ENCODE measurements around the gene EDA.
"Not testable (repeated sequence)": the region's sequence is repeated elsewhere in the genome, so short reads cannot be mapped to it uniquely, and the experiment has no call there.

Gene EDA

DNA sequence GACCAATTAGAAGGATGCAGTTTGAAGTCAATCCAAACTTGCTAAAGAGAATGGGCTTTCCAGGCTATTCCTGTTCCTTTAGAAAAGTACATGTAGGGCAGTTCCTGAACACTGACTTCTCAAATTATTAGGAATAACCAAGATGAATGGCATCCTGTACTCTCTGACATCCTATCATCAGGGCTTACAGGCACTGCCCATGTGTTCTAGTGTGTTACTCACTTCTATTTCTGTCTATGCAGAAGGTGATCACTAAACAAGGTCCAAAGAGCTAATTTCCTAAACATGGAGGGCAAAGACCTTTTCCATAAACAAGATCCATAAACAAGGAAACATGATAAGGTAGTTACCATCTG, 380.2 kb downstream of the EDA start:
- Histone ChIP-seq H3F3A (ENCODE audit: low read depth) (no peaks in the 10 kb centered on the region), H3K9me3 (ENCODE audit: insufficient read depth, low read depth, low read length) (no peaks in the 10 kb centered on the region), H3K27me3 (ENCODE audit: insufficient read depth, low read length, poor library complexity, severe bottlenecking) (no peaks in the 10 kb centered on the region), H3K9me2 (replicated peaks; ENCODE audit: low read depth, low read length) (no peaks in the 10 kb centered on the region), H3K79me2 (ENCODE audit: insufficient read depth, low read length) (no peaks in the 10 kb centered on the region), H3K9ac (ENCODE audit: low read depth, low read length, poor library complexity, severe bottlenecking) (no peak overlapping the region), H3K4me3 (ENCODE audit: low read length, poor library complexity, severe bottlenecking) (no peak overlapping the region), H3K36me3 (ENCODE audit: insufficient read depth, low read length) (no peaks in the 10 kb centered on the region), H4K20me1 (ENCODE audit: insufficient read depth, low read length, poor library complexity, severe bottlenecking) (no peaks in the 10 kb centered on the region), H2AFZ (ENCODE audit: low read length) (no peak overlapping the region), H3K4me1 (ENCODE audit: insufficient read depth, low read length, poor library complexity, severe bottlenecking) (no peaks in the 10 kb centered on the region), H3K4me2 (ENCODE audit: low read depth, low read length, poor library complexity, severe bottlenecking) (no peak overlapping the region)
- TF ChIP-seq, protein P1, sequence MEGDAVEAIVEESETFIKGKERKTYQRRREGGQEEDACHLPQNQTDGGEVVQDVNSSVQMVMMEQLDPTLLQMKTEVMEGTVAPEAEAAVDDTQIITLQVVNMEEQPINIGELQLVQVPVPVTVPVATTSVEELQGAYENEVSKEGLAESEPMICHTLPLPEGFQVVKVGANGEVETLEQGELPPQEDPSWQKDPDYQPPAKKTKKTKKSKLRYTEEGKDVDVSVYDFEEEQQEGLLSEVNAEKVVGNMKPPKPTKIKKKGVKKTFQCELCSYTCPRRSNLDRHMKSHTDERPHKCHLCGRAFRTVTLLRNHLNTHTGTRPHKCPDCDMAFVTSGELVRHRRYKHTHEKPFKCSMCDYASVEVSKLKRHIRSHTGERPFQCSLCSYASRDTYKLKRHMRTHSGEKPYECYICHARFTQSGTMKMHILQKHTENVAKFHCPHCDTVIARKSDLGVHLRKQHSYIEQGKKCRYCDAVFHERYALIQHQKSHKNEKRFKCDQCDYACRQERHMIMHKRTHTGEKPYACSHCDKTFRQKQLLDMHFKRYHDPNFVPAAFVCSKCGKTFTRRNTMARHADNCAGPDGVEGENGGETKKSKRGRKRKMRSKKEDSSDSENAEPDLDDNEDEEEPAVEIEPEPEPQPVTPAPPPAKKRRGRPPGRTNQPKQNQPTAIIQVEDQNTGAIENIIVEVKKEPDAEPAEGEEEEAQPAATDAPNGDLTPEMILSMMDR (conservative IDR thresholded peaks at IDR 0.05; ENCODE audit: low read length): no peak
- no peak for TF ChIP-seq EZH2phosphoT487 (IDR thresholded peaks at IDR 0.05; ENCODE audit: borderline replicate concordance)

DNA sequence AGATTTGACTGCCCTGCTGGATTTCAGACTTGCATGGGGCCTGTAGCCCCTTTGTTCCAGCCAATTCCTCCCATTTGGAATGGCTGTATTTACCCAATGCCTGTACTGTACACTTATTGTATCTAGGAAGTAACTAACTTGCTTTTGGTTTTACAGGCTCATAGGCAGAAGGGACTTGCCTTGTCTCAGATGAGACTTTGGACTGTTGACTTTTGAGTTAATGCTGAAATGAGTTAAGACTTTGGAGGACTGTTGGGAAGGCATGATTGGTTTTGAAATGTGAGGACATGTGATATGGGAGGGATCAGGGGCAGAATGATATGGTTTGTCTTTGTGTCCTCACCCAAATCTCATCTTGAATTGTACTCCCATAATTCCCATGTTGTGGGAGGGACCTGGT, 382.4 kb downstream of the EDA start:
- H4K20me1 ChIP-seq (ENCODE audit: insufficient read depth, low read length, poor library complexity, severe bottlenecking); H3K79me2 ChIP-seq (ENCODE audit: insufficient read depth, low read length); H3K4me1 ChIP-seq (ENCODE audit: insufficient read depth, low read length, poor library complexity, severe bottlenecking); H3K4me3 ChIP-seq (ENCODE audit: low read length, poor library complexity, severe bottlenecking); H2AFZ ChIP-seq (ENCODE audit: low read length); H3F3A ChIP-seq (ENCODE audit: low read depth); H3K9ac ChIP-seq (ENCODE audit: low read depth, low read length, poor library complexity, severe bottlenecking); H3K9me3 ChIP-seq (ENCODE audit: insufficient read depth, low read depth, low read length); H3K4me2 ChIP-seq (ENCODE audit: low read depth, low read length, poor library complexity, severe bottlenecking); H3K9me2 ChIP-seq (replicated peaks; ENCODE audit: low read depth, low read length); H3K36me3 ChIP-seq (ENCODE audit: insufficient read depth, low read length); H3K27me3 ChIP-seq (ENCODE audit: insufficient read depth, low read length, poor library complexity, severe bottlenecking): not testable (repeated sequence)

DNA sequence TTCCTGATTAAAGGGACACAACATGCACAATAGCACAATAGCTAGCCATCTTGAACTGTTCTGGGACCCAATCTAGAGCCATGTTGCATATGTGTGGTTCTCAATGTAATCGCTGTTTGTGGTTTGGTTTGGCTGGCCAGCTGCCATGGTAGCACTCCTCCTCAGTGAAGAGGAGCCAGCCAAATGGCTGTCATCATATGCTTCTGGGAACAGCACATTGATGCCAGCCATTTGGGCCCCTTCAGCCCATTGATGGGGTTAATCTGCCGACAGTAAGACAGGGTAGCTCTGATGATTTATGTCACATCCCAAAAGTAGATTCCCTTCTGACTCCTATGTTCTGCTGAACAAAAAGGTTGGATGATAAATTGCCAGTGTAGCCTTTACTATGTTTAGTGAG, 385.4 kb downstream of the EDA start:
- no peak for TF ChIP-seq EZH2phosphoT487 (IDR thresholded peaks at IDR 0.05; ENCODE audit: borderline replicate concordance)
- TF ChIP-seq, protein P1 (conservative IDR thresholded peaks at IDR 0.05; ENCODE audit: low read length): no peak
- Histone ChIP-seq H4K20me1 (ENCODE audit: insufficient read depth, low read length, poor library complexity, severe bottlenecking) (no peaks in the 10 kb centered on the region), H3K36me3 (ENCODE audit: insufficient read depth, low read length) (no peaks in the 10 kb centered on the region), H2AFZ (ENCODE audit: low read length) (no peak overlapping the region), H3K4me3 (ENCODE audit: low read length, poor library complexity, severe bottlenecking) (no peak overlapping the region), H3K9ac (ENCODE audit: low read depth, low read length, poor library complexity, severe bottlenecking) (no peak overlapping the region), H3K27me3 (ENCODE audit: insufficient read depth, low read length, poor library complexity, severe bottlenecking) (no peaks in the 10 kb centered on the region), H3K4me1 (ENCODE audit: insufficient read depth, low read length, poor library complexity, severe bottlenecking) (no peaks in the 10 kb centered on the region), H3F3A (ENCODE audit: low read depth) (no peaks in the 10 kb centered on the region), H3K4me2 (ENCODE audit: low read depth, low read length, poor library complexity, severe bottlenecking) (no peak overlapping the region), H3K9me2 (replicated peaks; ENCODE audit: low read depth, low read length) (no peaks in the 10 kb centered on the region), H3K79me2 (ENCODE audit: insufficient read depth, low read length) (no peaks in the 10 kb centered on the region), H3K9me3 (ENCODE audit: insufficient read depth, low read depth, low read length) (no peaks in the 10 kb centered on the region)

DNA sequence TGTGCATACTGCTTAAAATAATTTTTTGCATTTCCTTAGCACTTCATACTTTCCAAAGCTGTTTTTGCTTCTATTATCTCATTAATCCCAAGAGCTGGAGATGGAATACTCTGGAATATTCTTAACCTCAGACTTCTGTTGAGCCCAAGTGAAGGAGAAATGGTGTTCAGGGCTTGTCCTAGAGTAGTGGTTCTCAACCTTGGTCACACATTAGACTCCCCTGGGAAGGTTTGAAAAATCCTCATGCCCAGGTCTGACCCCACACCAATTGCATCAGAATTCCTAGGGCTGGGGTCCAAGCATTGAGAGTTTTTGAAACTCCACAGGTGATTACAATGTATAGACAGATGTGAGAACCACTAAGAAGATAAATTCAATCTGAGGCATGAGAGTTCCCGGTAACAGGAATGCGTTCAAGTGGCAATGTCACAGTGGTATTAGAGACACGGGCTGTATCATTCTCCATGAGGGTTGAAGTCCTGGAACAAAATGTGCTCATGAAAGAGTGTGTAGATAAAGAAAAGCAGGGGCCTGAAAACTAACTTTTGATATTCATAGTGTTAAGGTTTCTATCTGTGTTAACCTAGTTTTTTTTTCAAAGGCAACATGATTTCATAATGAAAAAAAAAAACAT, 385.9 kb downstream of the EDA start:
- no peaks in the 10 kb centered on the region for H3K9me3 ChIP-seq (ENCODE audit: insufficient read depth, low read depth, low read length)
- H3K9me2 ChIP-seq (replicated peaks; ENCODE audit: low read depth, low read length): no peaks in the 10 kb centered on the region
- H3F3A ChIP-seq (ENCODE audit: low read depth): no peaks in the 10 kb centered on the region
- H4K20me1 ChIP-seq (ENCODE audit: insufficient read depth, low read length, poor library complexity, severe bottlenecking): no peaks in the 10 kb centered on the region
- no peak overlapping the region for H2AFZ ChIP-seq (ENCODE audit: low read length)
- no peaks in the 10 kb centered on the region for H3K36me3 ChIP-seq (ENCODE audit: insufficient read depth, low read length)
- TF ChIP-seq, protein P1 (conservative IDR thresholded peaks at IDR 0.05; ENCODE audit: low read length): no peak
- TF ChIP-seq EZH2phosphoT487 (IDR thresholded peaks at IDR 0.05; ENCODE audit: borderline replicate concordance): no peak
- no peaks in the 10 kb centered on the region for H3K27me3 ChIP-seq (ENCODE audit: insufficient read depth, low read length, poor library complexity, severe bottlenecking)
- H3K79me2 ChIP-seq (ENCODE audit: insufficient read depth, low read length): no peaks in the 10 kb centered on the region
- no peak overlapping the region for H3K9ac ChIP-seq (ENCODE audit: low read depth, low read length, poor library complexity, severe bottlenecking)
- no peak overlapping the region for H3K4me3 ChIP-seq (ENCODE audit: low read length, poor library complexity, severe bottlenecking)
- H3K4me1 ChIP-seq (ENCODE audit: insufficient read depth, low read length, poor library complexity, severe bottlenecking): no peaks in the 10 kb centered on the region
- H3K4me2 ChIP-seq (ENCODE audit: low read depth, low read length, poor library complexity, severe bottlenecking): no peak overlapping the region

All from Loucy (cell line).